Upper lobe of left lung (tissue), 6 donors: ENCODE data around the gene CLDN10. TPM values are rescaled to one million over a fixed set of nuclear protein-coding genes. Genes with fewer than 3 reads are reported as not detected.

Experiments
- ATAC-seq, 2 donors: fragments of 200-7000 bp; cut with Tn5 transposase; one replicate each; pipeline ENCODE4 v1.9.1; 2022; ENCODE audit warnings: mild to moderate bottlenecking in 2 of 2, moderate library complexity in 2 of 2; ENCODE audit not compliant: low FRiP score in 2 of 2
- DNase-seq, 2 donors: peaks; one replicate each; pipeline ENCODE4 v3.0.0-alpha.2; 2019 to 2020
- H3K27ac ChIP-seq, 4 donors: fragments of 200-600 bp; sonication (generic); one replicate each; pipeline ENCODE4 v1.5.1; 2016 to 2019
- H3K27me3 ChIP-seq, 4 donors: fragments of 200-600 bp; sonication (generic); one replicate each; pipeline ENCODE4 v1.5.1; 2017 to 2019
- H3K36me3 ChIP-seq, 4 donors: fragments of 200-600 bp; sonication (generic); one replicate each; pipeline ENCODE4 v1.5.1; 2016 to 2019
- H3K4me1 ChIP-seq, 4 donors: fragments of 200-600 bp; sonication (generic); one replicate each; pipeline ENCODE4 v1.5.1; 2018 to 2019
- H3K4me3 ChIP-seq, 4 donors: fragments of 200-600 bp; sonication (generic); one replicate each; pipeline ENCODE4 v1.5.1; 2017 to 2019; ENCODE audit warnings: mild to moderate bottlenecking in 2 of 4, moderate library complexity in 1 of 4
- H3K9me3 ChIP-seq, 4 donors: fragments of 200-600 bp; sonication (generic); one replicate each; pipeline ENCODE4 v1.5.1; 2018 to 2019
- CTCF ChIP-seq, 6 experiments: fragments of 450-650 bp in 4 of 6; fragments of 200-600 bp in 2 of 6; sonication (generic) in 2 of 6; IDR thresholded peaks; one replicate each; pipeline ENCODE4 v1.5.1; 2016 to 2019; ENCODE audit warnings: antibody characterized with exemption in 6 of 6
- WGBS, 2 donors: methylation state at CpG; one replicate each; pipeline ENCODE4 v1.1.5; 2017 to 2018; 5-methylcytosine and 5-hydroxymethylcytosine counted together
- total RNA-seq, 6 donors: library from RNA; depleted of rRNA in 4 of 6; stranded (reverse); fragments of >200 nt in 4 of 6; gene quantifications; one replicate each; pipeline versions ENCODE4 v1.1.0 to v1.2.1, GENCODE V29; 2016 to 2021
- donor health status: DM: no; HTN: no; CAD: no; lungs with moderate emphysema.
- donor health status: DM: no; HTN: yes; CAD: no; lungs with severe emphysema.

CLDN10 gene
- total RNA-seq, 6 donors from 2014 or later, result 1.6 to 4.5 (median 2.4) TPM; not detected in 2

- no peaks in the 10 kb centered on the region for H3K27me3 ChIP-seq
- no peaks in the 10 kb centered on the region for H3K4me1 ChIP-seq
- ATAC-seq (peak in 1 of 2 donors; percentile 41), DNase-seq (no peak)
- no peak overlapping the region for H3K4me3 ChIP-seq
- H3K36me3 ChIP-seq, result no peaks in the 10 kb centered on the region
- WGBS, 2 donors, result 77 to 82% methylated on average over 4 of the region's 4 CpGs
- TF ChIP-seq CTCF (IDR thresholded peaks at IDR 0.05), result no peak
- H3K27ac ChIP-seq, result no peak overlapping the region
- no peaks in the 10 kb centered on the region for H3K9me3 ChIP-seq
Observed at GRCh38 chr13:95629071-95629470, 76.6 kb downstream of the CLDN10 start.

Other genes starting within 250 kb of the CLDN10 start
- 10 to 100 TPM in 1 of 6 donors, 1 to 10 TPM in 5; 4.8 to 18.4 (median 8.7) TPM for gene DZIP1, start 92.0 kb downstream of the CLDN10 start, total RNA-seq
- 10 to 100 TPM; 27.2 to 86.2 (median 53.3) TPM for gene DNAJC3, start 124.4 kb downstream of the CLDN10 start, total RNA-seq